ENCODE measurements around the gene EDEM1.
"Not testable (repeated sequence)": the region's sequence is repeated elsewhere in the genome, so short reads cannot be mapped to it uniquely, and the experiment has no call there.

The EDEM1 gene

GRCh38 chr3:5179036-5179435, 8.5 kb upstream of the EDEM1 start:
- DNase-seq (ENCODE audit: low spot score): not testable (repeated sequence)

- DNase-seq (ENCODE audit: low spot score): no peak
These were observed 5.9 kb upstream of the EDEM1 start for GRCh38 chr3:5181469-5182141.

- DNase-seq (ENCODE audit: low spot score): not testable (repeated sequence)
These were observed 3.8 kb upstream of the EDEM1 start for GRCh38 chr3:5183714-5184113.

GRCh38 chr3:5184499-5184898, 3.0 kb upstream of the EDEM1 start:
- DNase-seq (ENCODE audit: low spot score): no peak

- no peak for DNase-seq (ENCODE audit: low spot score)
These were observed 2.3 kb upstream of the EDEM1 start for GRCh38 chr3:5185093-5185673.

GRCh38 chr3:5186089-5186857, 1.2 kb upstream of the EDEM1 start:
- DNase-seq (ENCODE audit: low spot score): no peak

- no peak for DNase-seq (ENCODE audit: low spot score)
These were observed 700 bp upstream of the EDEM1 start for GRCh38 chr3:5186858-5187155.

- peak; percentile 36 for DNase-seq (ENCODE audit: low spot score)
These were observed 462 bp downstream of the EDEM1 start for GRCh38 chr3:5187920-5188418.

- DNase-seq (ENCODE audit: low spot score): peak; percentile 69
These were observed 1.1 kb downstream of the EDEM1 start for GRCh38 chr3:5188419-5189221.

- DNase-seq (ENCODE audit: low spot score): no peak
These were observed 2.8 kb downstream of the EDEM1 start for GRCh38 chr3:5190147-5190791.

- DNase-seq (ENCODE audit: low spot score): no peak
These were observed 4.2 kb downstream of the EDEM1 start for GRCh38 chr3:5191555-5192304.

- DNase-seq (ENCODE audit: low spot score): peak; percentile 25
These were observed 5.3 kb downstream of the EDEM1 start for GRCh38 chr3:5192571-5193365.

GRCh38 chr3:5194341-5194740, 6.8 kb downstream of the EDEM1 start:
- DNase-seq (ENCODE audit: low spot score): no peak

- peak; percentile 71 for DNase-seq (ENCODE audit: low spot score)
These were observed 7.4 kb downstream of the EDEM1 start for GRCh38 chr3:5194801-5195509.

- peak; percentile 34 for DNase-seq (ENCODE audit: low spot score)
These were observed 8.1 kb downstream of the EDEM1 start for GRCh38 chr3:5195605-5196004.

GRCh38 chr3:5197022-5197421, 9.5 kb downstream of the EDEM1 start:
- DNase-seq (ENCODE audit: low spot score): no peak

GRCh38 chr3:5197470-5198312, 10.2 kb downstream of the EDEM1 start:
- peak; percentile 76 for DNase-seq (ENCODE audit: low spot score)

GRCh38 chr3:5198313-5198677, 10.8 kb downstream of the EDEM1 start:
- no peak for DNase-seq (ENCODE audit: low spot score)
